Calu3 (cell line): ENCODE measurements around the gene LRRC32. TPM values are rescaled to one million over a fixed set of nuclear protein-coding genes. Genes with fewer than 3 reads are reported as not detected.

ENCODE experiments used
- BruUV-seq: library from RNA; stranded (reverse); fragments of 400-500 nt; replicated peaks from 2 replicates; lab custom pipeline; 2021; lab: Mats Ljungman, UMichigan
- CTCF ChIA-PET: fragments of 300-600 bp; sonication (Branson Sonifier 250); formaldehyde crosslinking; loops from one replicate; lab custom pipeline; 2022; ENCODE audit warnings: antibody characterized with exemption; lab: Charles Lee
- DNase-seq: peaks from one replicate; pipeline ENCODE4 v3.0.0; 2022
- H3K27ac Mint-ChIP-seq: one replicate; pipeline ENCODE4 v1.8.0; 2022; ENCODE audit warnings: mixed read lengths; ENCODE audit not compliant: unreplicated experiment
- H3K27me3 Mint-ChIP-seq: one replicate; pipeline ENCODE4 v1.8.0; 2022; ENCODE audit warnings: mixed read lengths; ENCODE audit not compliant: unreplicated experiment
- H3K36me3 Mint-ChIP-seq: one replicate; pipeline ENCODE4 v1.8.0; 2022; ENCODE audit warnings: mild to moderate bottlenecking, moderate library complexity, mixed read lengths; ENCODE audit not compliant: insufficient read depth, unreplicated experiment
- H3K4me1 Mint-ChIP-seq: one replicate; pipeline ENCODE4 v1.8.0; 2022; ENCODE audit warnings: mild to moderate bottlenecking, low read depth, mixed read lengths; ENCODE audit not compliant: unreplicated experiment
- H3K4me3 Mint-ChIP-seq: one replicate; pipeline ENCODE4 v1.8.0; 2022; ENCODE audit warnings: mild to moderate bottlenecking, low read depth, moderate library complexity, mixed read lengths; ENCODE audit not compliant: unreplicated experiment
- H3K9me3 Mint-ChIP-seq: one replicate; pipeline ENCODE4 v1.8.0; 2022; ENCODE audit warnings: low read depth, mixed read lengths; ENCODE audit not compliant: unreplicated experiment
- CTCF ChIP-seq: fragments of 200-600 bp; IDR thresholded peaks from one replicate; pipeline ENCODE4 v1.8.0; 2022; ENCODE audit warnings: antibody characterized with exemption; ENCODE audit not compliant: unreplicated experiment
- intact Hi-C: fragments of 100-400 bp; cut with micrococcal nuclease; formaldehyde crosslinking; loops from one replicate; pipeline ENCODE4 v1.10.0; 2022; ENCODE audit not compliant: unreplicated experiment
- total RNA-seq: library from RNA; stranded (reverse); gene quantifications from 2 replicates; pipeline ENCODE4 v1.2.3, GENCODE V29; 2022

Gene LRRC32
- total RNA-seq, 1 experiment from 2014 or later: not detected

GRCh38 chr11:76656050-76656531 is 14.5 kb downstream of the LRRC32 start:
- TF ChIP-seq CTCF: no peak
- H3K4me1 Mint-ChIP-seq: no peaks in the 10 kb centered on the region
- BruUV-seq: no TSS peak
- H3K9me3 Mint-ChIP-seq: no peaks in the 10 kb centered on the region
- DNase-seq: no peak
- H3K27ac Mint-ChIP-seq: no peak overlapping the region
- CTCF ChIA-PET: no interaction called here
- no peak overlapping the region for H3K4me3 Mint-ChIP-seq
- intact Hi-C loops: no loop called here
- H3K27me3 Mint-ChIP-seq: peaks cover 80% of the 10 kb centered on the region
- no peaks in the 10 kb centered on the region for H3K36me3 Mint-ChIP-seq

GRCh38 chr11:76655501-76656049 is 15.0 kb downstream of the LRRC32 start:
- H3K4me1 Mint-ChIP-seq: no peaks in the 10 kb centered on the region
- H3K9me3 Mint-ChIP-seq: no peaks in the 10 kb centered on the region
- H3K36me3 Mint-ChIP-seq: no peaks in the 10 kb centered on the region
- H3K27me3 Mint-ChIP-seq: peaks cover 76% of the 10 kb centered on the region
- no peak overlapping the region for H3K27ac Mint-ChIP-seq
- DNase-seq: no peak
- intact Hi-C loops: no loop called here
- BruUV-seq: no TSS peak
- no peak for TF ChIP-seq CTCF
- CTCF ChIA-PET: no interaction called here
- H3K4me3 Mint-ChIP-seq: no peak overlapping the region

GRCh38 chr11:76654980-76655379 is 15.6 kb downstream of the LRRC32 start:
- DNase-seq: no peak
- Mint-ChIP-seq H3K4me3 (no peak overlapping the region), H3K27ac (no peak overlapping the region), H3K4me1 (no peaks in the 10 kb centered on the region), H3K9me3 (no peaks in the 10 kb centered on the region), H3K36me3 (no peaks in the 10 kb centered on the region), H3K27me3 (peaks cover 76% of the 10 kb centered on the region)
- BruUV-seq: no TSS peak
- CTCF ChIA-PET: no interaction called here
- intact Hi-C loops: no loop called here
- no peak for TF ChIP-seq CTCF

- H3K4me1 Mint-ChIP-seq: no peaks in the 10 kb centered on the region
- no peak for DNase-seq
- H3K27ac Mint-ChIP-seq: no peak overlapping the region
- peaks cover 79% of the 10 kb centered on the region for H3K27me3 Mint-ChIP-seq
- intact Hi-C loops: no loop called here
- H3K4me3 Mint-ChIP-seq: no peak overlapping the region
- CTCF ChIA-PET: no interaction called here
- no peak for TF ChIP-seq CTCF
- no peaks in the 10 kb centered on the region for H3K9me3 Mint-ChIP-seq
- no peaks in the 10 kb centered on the region for H3K36me3 Mint-ChIP-seq
- no TSS peak for BruUV-seq
Measured at GRCh38 chr11:76654298-76654851, 16.2 kb downstream of the LRRC32 start.
